Measurements from ENCODE around the gene GZF1.
A peak's percentile ranks its signal among the peaks of the same experiment; 100 is the strongest.
"Not testable (repeated sequence)": the region's sequence is repeated elsewhere in the genome, so short reads cannot be mapped to it uniquely, and the experiment has no call there.

GZF1 gene

DNA sequence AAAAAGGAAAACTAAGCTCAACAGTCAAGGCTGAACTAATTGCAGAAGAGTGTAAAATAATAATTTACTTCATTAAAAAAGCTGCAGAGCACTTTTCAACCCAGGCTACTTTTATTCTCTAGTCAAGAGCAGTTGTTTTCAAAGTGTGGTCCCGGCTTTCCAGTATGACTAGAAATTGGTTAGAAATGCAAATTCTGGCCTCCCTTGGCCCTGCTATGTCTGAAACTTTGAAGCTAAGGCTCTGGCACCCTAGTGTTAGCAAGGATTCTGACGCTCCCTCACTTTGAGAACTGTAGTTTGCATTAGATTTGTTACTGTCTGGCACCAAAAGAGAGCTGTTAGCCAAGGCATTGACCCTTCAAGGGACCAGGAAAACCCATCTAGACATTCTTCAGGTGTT is 20.9 kb upstream of the GZF1 start:
- peak; percentile 62 for DNase-seq (ENCODE audit: low read depth)
- no peak overlapping the region for H3K4me3 ChIP-seq (ENCODE audit: low read depth, low read length)
- TF ChIP-seq, protein P1, sequence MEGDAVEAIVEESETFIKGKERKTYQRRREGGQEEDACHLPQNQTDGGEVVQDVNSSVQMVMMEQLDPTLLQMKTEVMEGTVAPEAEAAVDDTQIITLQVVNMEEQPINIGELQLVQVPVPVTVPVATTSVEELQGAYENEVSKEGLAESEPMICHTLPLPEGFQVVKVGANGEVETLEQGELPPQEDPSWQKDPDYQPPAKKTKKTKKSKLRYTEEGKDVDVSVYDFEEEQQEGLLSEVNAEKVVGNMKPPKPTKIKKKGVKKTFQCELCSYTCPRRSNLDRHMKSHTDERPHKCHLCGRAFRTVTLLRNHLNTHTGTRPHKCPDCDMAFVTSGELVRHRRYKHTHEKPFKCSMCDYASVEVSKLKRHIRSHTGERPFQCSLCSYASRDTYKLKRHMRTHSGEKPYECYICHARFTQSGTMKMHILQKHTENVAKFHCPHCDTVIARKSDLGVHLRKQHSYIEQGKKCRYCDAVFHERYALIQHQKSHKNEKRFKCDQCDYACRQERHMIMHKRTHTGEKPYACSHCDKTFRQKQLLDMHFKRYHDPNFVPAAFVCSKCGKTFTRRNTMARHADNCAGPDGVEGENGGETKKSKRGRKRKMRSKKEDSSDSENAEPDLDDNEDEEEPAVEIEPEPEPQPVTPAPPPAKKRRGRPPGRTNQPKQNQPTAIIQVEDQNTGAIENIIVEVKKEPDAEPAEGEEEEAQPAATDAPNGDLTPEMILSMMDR (IDR thresholded peaks at IDR 0.05; ENCODE audit: insufficient read depth, low read depth, low read length, missing control alignments): no peak

GRCh38 chr20:23343590-23343989 is 18.4 kb upstream of the GZF1 start:
- TF ChIP-seq, protein P1 (IDR thresholded peaks at IDR 0.05; ENCODE audit: insufficient read depth, low read depth, low read length, missing control alignments): no peak
- H3K4me3 ChIP-seq (ENCODE audit: low read depth, low read length): no peak overlapping the region
- no peak for DNase-seq (ENCODE audit: low read depth)

DNA sequence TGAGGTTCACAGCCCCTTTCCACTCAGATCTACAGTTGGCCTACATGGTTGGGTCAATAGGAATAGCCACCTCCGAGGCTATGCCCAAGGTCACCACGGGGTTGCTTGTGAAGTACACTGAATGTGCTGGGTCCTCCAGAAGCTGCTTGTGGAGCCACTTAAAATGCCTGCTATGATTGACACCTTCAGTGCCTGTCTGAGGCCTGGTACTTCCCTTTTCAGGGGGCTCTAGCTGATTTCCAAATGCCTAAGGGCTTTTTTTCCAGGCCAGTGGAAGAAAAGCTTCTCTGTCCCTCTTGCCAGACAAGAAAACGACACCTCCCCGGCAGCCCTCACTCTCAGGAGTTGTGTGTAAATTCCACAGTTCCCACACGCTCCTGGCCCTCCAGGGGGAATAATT is 17.6 kb upstream of the GZF1 start:
- no peak for DNase-seq (ENCODE audit: low read depth)
- TF ChIP-seq, protein P1 (IDR thresholded peaks at IDR 0.05; ENCODE audit: insufficient read depth, low read depth, low read length, missing control alignments): no peak
- H3K4me3 ChIP-seq (ENCODE audit: low read depth, low read length): no peak overlapping the region

- DNase-seq (ENCODE audit: low read depth): no peak
- TF ChIP-seq, protein P1 (IDR thresholded peaks at IDR 0.05; ENCODE audit: insufficient read depth, low read depth, low read length, missing control alignments): no peak
- H3K4me3 ChIP-seq (ENCODE audit: low read depth, low read length): no peak overlapping the region
Observed at GRCh38 chr20:23346002-23346401, 16.0 kb upstream of the GZF1 start.

DNA sequence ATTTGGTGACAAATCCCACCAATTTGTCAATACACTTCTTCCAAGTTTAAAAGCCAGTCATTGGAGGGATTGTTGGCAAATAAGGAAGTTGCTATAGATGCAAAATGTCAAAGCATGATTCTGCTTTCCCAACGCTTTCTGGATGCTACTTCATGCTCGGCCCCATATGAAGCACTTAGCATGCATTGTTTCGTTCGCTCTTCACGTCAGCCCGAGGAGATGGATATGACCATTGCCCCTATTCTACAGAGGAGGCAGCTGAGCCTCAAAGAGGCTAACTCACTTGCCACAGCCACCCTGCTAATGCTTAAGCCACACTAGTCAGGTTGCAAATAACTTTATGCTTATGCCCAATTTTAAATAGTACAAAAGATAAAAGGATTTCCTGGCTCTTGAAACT is 14.2 kb upstream of the GZF1 start:
- no peak for DNase-seq (ENCODE audit: low read depth)
- no peak overlapping the region for H3K4me3 ChIP-seq (ENCODE audit: low read depth, low read length)
- TF ChIP-seq, protein P1 (IDR thresholded peaks at IDR 0.05; ENCODE audit: insufficient read depth, low read depth, low read length, missing control alignments): no peak

GRCh38 chr20:23348510-23348909 is 13.5 kb upstream of the GZF1 start:
- H3K4me3 ChIP-seq (ENCODE audit: low read depth, low read length); DNase-seq (ENCODE audit: low read depth): not testable (repeated sequence)

GRCh38 chr20:23349338-23350195 is 12.4 kb upstream of the GZF1 start:
- DNase-seq (ENCODE audit: low read depth): peak; percentile 87
- H3K4me3 ChIP-seq (ENCODE audit: low read depth, low read length): peak overlapping the region; percentile 89

More at GRCh38 chr20:23349338-23350195, 12.4 kb upstream of the GZF1 start:
- TF ChIP-seq, protein P1 (IDR thresholded peaks at IDR 0.05; ENCODE audit: insufficient read depth, low read depth, low read length, missing control alignments): peak; percentile 34
